ENCODE measurements around the gene FNDC3B.
"Not testable (repeated sequence)": the region's sequence is repeated elsewhere in the genome, so short reads cannot be mapped to it uniquely, and the experiment has no call there.

The FNDC3B gene

GRCh38 chr3:172042136-172042662, 2.8 kb downstream of the FNDC3B start:
- Histone ChIP-seq H3K9me3 (ENCODE audit: control insufficient read depth in 2 of 2, low read length in 2 of 2) (no peaks in the 10 kb centered on the region), H3K4me1 (ENCODE audit: control insufficient read depth in 2 of 2, insufficient read depth in 2 of 2, low read length in 2 of 2) (peaks cover 7 to 18% of the 10 kb centered on the region in 2 donors), H3K9ac (ENCODE audit: low read depth in 1 of 2, low read length in 2 of 2) (no peak overlapping the region), H3K4me3 (ENCODE audit: low read length in 2 of 2) (peak overlapping the region in 1 of 2 donors; percentile 55), H3K27me3 (ENCODE audit: control insufficient read depth in 2 of 2, insufficient read depth in 2 of 2, low read length in 2 of 2) (no peaks in the 10 kb centered on the region), H3K27ac (ENCODE audit: low read depth in 2 of 2, low read length in 2 of 2) (peak overlapping the region; percentile 96 to 97), H3K36me3 (ENCODE audit: control insufficient read depth in 2 of 2, insufficient read depth in 2 of 2, low read length in 2 of 2) (peaks cover 0 to 3% of the 10 kb centered on the region in 2 donors)

DNA sequence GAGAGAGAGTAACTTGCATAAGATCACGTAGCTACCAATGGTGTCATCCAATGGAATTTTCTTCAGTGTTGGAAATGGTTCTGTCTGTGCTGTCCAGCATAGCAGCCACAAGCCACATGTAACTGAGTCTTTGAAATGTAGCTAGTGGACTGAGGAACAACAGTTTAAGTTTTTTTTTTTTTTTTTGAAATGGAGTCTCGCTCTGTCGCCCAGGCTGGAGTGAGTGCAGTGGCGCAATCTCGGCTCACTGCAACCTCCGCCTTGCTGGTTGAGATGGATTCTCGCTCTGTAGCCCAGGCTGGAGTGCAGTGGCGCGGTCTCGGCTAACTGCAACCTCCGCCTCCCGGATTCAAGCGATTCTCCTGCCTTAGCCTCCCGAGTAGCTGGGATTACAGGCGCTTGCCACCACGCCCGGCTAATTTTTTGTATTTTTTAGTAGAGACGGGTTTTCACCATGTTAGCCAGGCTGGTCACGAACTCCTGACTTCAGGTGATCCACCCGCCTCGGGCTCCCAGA, 3.3 kb downstream of the FNDC3B start:
- H3K4me3 ChIP-seq (ENCODE audit: low read length in 2 of 2) = peak overlapping the region in 1 of 2 donors; percentile 55
- not testable (repeated sequence) for H3K27me3 ChIP-seq (ENCODE audit: control insufficient read depth in 2 of 2, insufficient read depth in 2 of 2, low read length in 2 of 2); H3K9ac ChIP-seq (ENCODE audit: low read depth in 1 of 2, low read length in 2 of 2); H3K9me3 ChIP-seq (ENCODE audit: control insufficient read depth in 2 of 2, low read length in 2 of 2); H3K36me3 ChIP-seq (ENCODE audit: control insufficient read depth in 2 of 2, insufficient read depth in 2 of 2, low read length in 2 of 2)
- peak overlapping the region in 1 of 2 donors; percentile 20 for H3K27ac ChIP-seq (ENCODE audit: low read depth in 2 of 2, low read length in 2 of 2)
- peaks cover 7 to 18% of the 10 kb centered on the region in 2 donors for H3K4me1 ChIP-seq (ENCODE audit: control insufficient read depth in 2 of 2, insufficient read depth in 2 of 2, low read length in 2 of 2)

DNA sequence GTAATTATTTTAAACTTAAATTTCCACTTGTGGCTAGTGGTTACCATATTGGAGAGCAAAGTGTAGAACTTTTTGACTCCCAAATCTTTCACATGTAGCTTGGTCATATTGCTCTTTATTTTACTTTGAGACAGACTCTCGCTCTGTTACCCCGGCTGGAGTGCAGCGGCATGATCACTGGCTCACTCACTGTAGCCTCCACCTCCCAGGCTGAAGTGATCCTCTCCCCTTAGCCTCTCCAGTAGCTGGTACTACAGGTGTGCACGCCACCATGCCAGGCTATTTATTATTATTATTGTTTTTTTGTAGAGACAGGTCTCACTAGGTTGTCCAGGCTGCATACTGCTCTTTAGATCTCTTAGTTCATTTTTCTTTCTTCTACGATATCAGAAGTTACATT, 3.9 kb downstream of the FNDC3B start:
- Histone ChIP-seq H3K4me3 (ENCODE audit: low read length in 2 of 2) (no peak overlapping the region), H3K4me1 (ENCODE audit: control insufficient read depth in 2 of 2, insufficient read depth in 2 of 2, low read length in 2 of 2) (peaks cover 7 to 18% of the 10 kb centered on the region in 2 donors), H3K27ac (ENCODE audit: low read depth in 2 of 2, low read length in 2 of 2) (no peak overlapping the region), H3K27me3 (ENCODE audit: control insufficient read depth in 2 of 2, insufficient read depth in 2 of 2, low read length in 2 of 2) (no peaks in the 10 kb centered on the region), H3K36me3 (ENCODE audit: control insufficient read depth in 2 of 2, insufficient read depth in 2 of 2, low read length in 2 of 2) (peaks cover 0 to 3% of the 10 kb centered on the region in 2 donors), H3K9me3 (ENCODE audit: control insufficient read depth in 2 of 2, low read length in 2 of 2) (no peaks in the 10 kb centered on the region), H3K9ac (ENCODE audit: low read depth in 1 of 2, low read length in 2 of 2) (no peak overlapping the region)

DNA sequence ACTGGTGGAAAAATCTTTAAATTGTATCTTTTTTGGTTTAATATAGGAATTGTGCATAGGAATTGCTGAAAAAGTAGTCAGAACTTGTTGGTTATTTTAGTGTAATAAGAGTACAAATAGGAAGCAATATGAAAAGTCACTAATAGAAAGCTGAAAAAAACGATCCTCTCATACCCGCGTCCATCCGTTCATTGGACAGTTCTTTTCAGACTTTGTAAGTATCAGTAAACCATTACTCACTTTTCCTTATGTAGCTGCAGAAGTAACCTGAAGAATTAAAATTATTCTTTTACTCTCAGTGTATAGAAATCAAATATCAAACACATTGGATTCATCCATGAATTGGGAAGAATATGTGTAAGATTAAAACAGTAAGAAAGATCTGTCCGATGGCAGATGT, 4.4 kb downstream of the FNDC3B start:
- Histone ChIP-seq H3K27ac (ENCODE audit: low read depth in 2 of 2, low read length in 2 of 2) (no peak overlapping the region), H3K4me3 (ENCODE audit: low read length in 2 of 2) (no peak overlapping the region), H3K9me3 (ENCODE audit: control insufficient read depth in 2 of 2, low read length in 2 of 2) (no peaks in the 10 kb centered on the region), H3K9ac (ENCODE audit: low read depth in 1 of 2, low read length in 2 of 2) (no peak overlapping the region), H3K27me3 (ENCODE audit: control insufficient read depth in 2 of 2, insufficient read depth in 2 of 2, low read length in 2 of 2) (no peaks in the 10 kb centered on the region), H3K4me1 (ENCODE audit: control insufficient read depth in 2 of 2, insufficient read depth in 2 of 2, low read length in 2 of 2) (peaks cover 7 to 16% of the 10 kb centered on the region in 2 donors), H3K36me3 (ENCODE audit: control insufficient read depth in 2 of 2, insufficient read depth in 2 of 2, low read length in 2 of 2) (peaks cover 0 to 3% of the 10 kb centered on the region in 2 donors)

GRCh38 chr3:172044833-172045585, 5.6 kb downstream of the FNDC3B start:
- no peaks in the 10 kb centered on the region for H3K27me3 ChIP-seq (ENCODE audit: control insufficient read depth in 2 of 2, insufficient read depth in 2 of 2, low read length in 2 of 2)
- no peak overlapping the region for H3K4me3 ChIP-seq (ENCODE audit: low read length in 2 of 2)
- peaks cover 2 to 11% of the 10 kb centered on the region in 2 donors for H3K4me1 ChIP-seq (ENCODE audit: control insufficient read depth in 2 of 2, insufficient read depth in 2 of 2, low read length in 2 of 2)
- H3K9me3 ChIP-seq (ENCODE audit: control insufficient read depth in 2 of 2, low read length in 2 of 2) = no peaks in the 10 kb centered on the region
- peaks cover 0 to 3% of the 10 kb centered on the region in 2 donors for H3K36me3 ChIP-seq (ENCODE audit: control insufficient read depth in 2 of 2, insufficient read depth in 2 of 2, low read length in 2 of 2)
- H3K9ac ChIP-seq (ENCODE audit: low read depth in 1 of 2, low read length in 2 of 2) = no peak overlapping the region
- H3K27ac ChIP-seq (ENCODE audit: low read depth in 2 of 2, low read length in 2 of 2) = no peak overlapping the region

GRCh38 chr3:172046268-172046915, 7.0 kb downstream of the FNDC3B start:
- no peak overlapping the region for H3K9ac ChIP-seq (ENCODE audit: low read depth in 1 of 2, low read length in 2 of 2)
- no peak overlapping the region for H3K27ac ChIP-seq (ENCODE audit: low read depth in 2 of 2, low read length in 2 of 2)
- H3K36me3 ChIP-seq (ENCODE audit: control insufficient read depth in 2 of 2, insufficient read depth in 2 of 2, low read length in 2 of 2) = peaks cover 0 to 3% of the 10 kb centered on the region in 2 donors
- no peaks in the 10 kb centered on the region for H3K27me3 ChIP-seq (ENCODE audit: control insufficient read depth in 2 of 2, insufficient read depth in 2 of 2, low read length in 2 of 2)
- H3K4me3 ChIP-seq (ENCODE audit: low read length in 2 of 2) = no peak overlapping the region
- no peaks in the 10 kb centered on the region for H3K9me3 ChIP-seq (ENCODE audit: control insufficient read depth in 2 of 2, low read length in 2 of 2)
- H3K4me1 ChIP-seq (ENCODE audit: control insufficient read depth in 2 of 2, insufficient read depth in 2 of 2, low read length in 2 of 2) = peaks cover 0 to 11% of the 10 kb centered on the region in 2 donors

DNA sequence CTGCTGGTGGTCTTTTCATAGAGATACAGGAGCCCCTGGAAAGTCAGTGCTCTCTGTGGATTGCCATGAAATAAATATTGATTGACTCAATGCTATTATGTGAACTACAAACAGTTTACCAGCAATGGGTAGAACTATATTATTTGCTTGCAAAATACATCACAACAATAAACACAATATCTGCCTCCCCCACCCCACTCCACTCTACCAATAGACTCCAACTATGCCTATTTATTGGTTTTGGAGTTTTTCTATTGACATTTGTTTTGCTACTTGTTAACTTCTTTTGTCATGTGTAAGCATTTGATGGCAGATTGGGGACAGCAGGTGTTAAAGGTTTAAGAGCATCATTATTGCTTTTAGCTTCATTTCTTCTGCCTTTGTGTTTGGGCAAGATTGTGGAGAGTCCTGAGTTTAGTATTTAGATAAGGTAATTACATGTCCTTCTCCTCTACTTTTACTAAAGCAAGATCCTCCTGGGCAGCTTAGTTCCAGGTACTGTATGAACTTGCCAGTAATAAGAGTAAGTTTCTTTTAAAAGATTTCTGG, 8.3 kb downstream of the FNDC3B start:
- Histone ChIP-seq H3K27me3 (ENCODE audit: control insufficient read depth in 2 of 2, insufficient read depth in 2 of 2, low read length in 2 of 2) (no peaks in the 10 kb centered on the region), H3K4me3 (ENCODE audit: low read length in 2 of 2) (no peak overlapping the region), H3K36me3 (ENCODE audit: control insufficient read depth in 2 of 2, insufficient read depth in 2 of 2, low read length in 2 of 2) (peaks cover 0 to 7% of the 10 kb centered on the region in 2 donors), H3K4me1 (ENCODE audit: control insufficient read depth in 2 of 2, insufficient read depth in 2 of 2, low read length in 2 of 2) (peaks cover 0 to 8% of the 10 kb centered on the region in 2 donors), H3K27ac (ENCODE audit: low read depth in 2 of 2, low read length in 2 of 2) (no peak overlapping the region), H3K9me3 (ENCODE audit: control insufficient read depth in 2 of 2, low read length in 2 of 2) (no peaks in the 10 kb centered on the region), H3K9ac (ENCODE audit: low read depth in 1 of 2, low read length in 2 of 2) (no peak overlapping the region)

GRCh38 chr3:172048599-172048998, 9.2 kb downstream of the FNDC3B start:
- H3K4me1 ChIP-seq (ENCODE audit: control insufficient read depth in 2 of 2, insufficient read depth in 2 of 2, low read length in 2 of 2) = peaks cover 0 to 3% of the 10 kb centered on the region in 2 donors
- H3K9me3 ChIP-seq (ENCODE audit: control insufficient read depth in 2 of 2, low read length in 2 of 2) = no peaks in the 10 kb centered on the region
- peaks cover 3 to 10% of the 10 kb centered on the region in 2 donors for H3K36me3 ChIP-seq (ENCODE audit: control insufficient read depth in 2 of 2, insufficient read depth in 2 of 2, low read length in 2 of 2)
- H3K27me3 ChIP-seq (ENCODE audit: control insufficient read depth in 2 of 2, insufficient read depth in 2 of 2, low read length in 2 of 2) = no peaks in the 10 kb centered on the region
- no peak overlapping the region for H3K27ac ChIP-seq (ENCODE audit: low read depth in 2 of 2, low read length in 2 of 2)
- no peak overlapping the region for H3K9ac ChIP-seq (ENCODE audit: low read depth in 1 of 2, low read length in 2 of 2)
- H3K4me3 ChIP-seq (ENCODE audit: low read length in 2 of 2) = no peak overlapping the region

GRCh38 chr3:172051310-172051956, 12.1 kb downstream of the FNDC3B start:
- Histone ChIP-seq H3K36me3 (ENCODE audit: control insufficient read depth in 2 of 2, insufficient read depth in 2 of 2, low read length in 2 of 2) (peaks cover 5 to 8% of the 10 kb centered on the region in 2 donors), H3K4me3 (ENCODE audit: low read length in 2 of 2) (no peak overlapping the region), H3K9ac (ENCODE audit: low read depth in 1 of 2, low read length in 2 of 2) (no peak overlapping the region), H3K27me3 (ENCODE audit: control insufficient read depth in 2 of 2, insufficient read depth in 2 of 2, low read length in 2 of 2) (no peaks in the 10 kb centered on the region), H3K9me3 (ENCODE audit: control insufficient read depth in 2 of 2, low read length in 2 of 2) (no peaks in the 10 kb centered on the region), H3K4me1 (ENCODE audit: control insufficient read depth in 2 of 2, insufficient read depth in 2 of 2, low read length in 2 of 2) (peaks cover 3 to 6% of the 10 kb centered on the region in 2 donors), H3K27ac (ENCODE audit: low read depth in 2 of 2, low read length in 2 of 2) (no peak overlapping the region)
